ENCODE data around the gene MVB12B. TPM values are rescaled to one million over a fixed set of nuclear protein-coding genes. Genes with fewer than 3 reads are reported as not detected.
"Not testable (repeated sequence)": the region's sequence is repeated elsewhere in the genome, so short reads cannot be mapped to it uniquely, and the experiment has no call there.

Gene MVB12B
- total RNA-seq = 18.7 and 20.2 TPM in 2 replicates
- long read RNA-seq, partial matches to known transcripts = 0 of 9 reads
- long read RNA-seq, other reads (novel, unspliced or antisense) = 9 of 9 reads

GRCh38 chr9:126326228-126327005, at the start of gene MVB12B:
TSS of gene MVB12B (plus strand) at chr9:126326829. CDS start at chr9:126326930, 101 bp downstream.
- H3K27ac Mint-ChIP-seq (ENCODE audit: unreplicated experiment) = peak within 1 kb of the TSS; percentile 85
- peak within 1 kb of the TSS; percentile 75 for H3K4me3 Mint-ChIP-seq (ENCODE audit: unreplicated experiment)
- H3K4me1 Mint-ChIP-seq (ENCODE audit: unreplicated experiment) = peaks cover 32% of the 10 kb centered on the region
- H3K36me3 Mint-ChIP-seq (ENCODE audit: unreplicated experiment) = peaks cover 8% of the 10 kb centered on the region
- no peak for TF ChIP-seq CTCF (IDR thresholded peaks at IDR 0.05)
- DNase-seq (ENCODE audit: extremely low spot score, unreplicated experiment) = no peak
- no peaks in the 10 kb centered on the region for H3K27me3 Mint-ChIP-seq (ENCODE audit: unreplicated experiment)
- H3K9me3 Mint-ChIP-seq (ENCODE audit: unreplicated experiment) = peaks cover 7% of the 10 kb centered on the region

- Mint-ChIP-seq H3K27me3 (ENCODE audit: unreplicated experiment) (peaks cover 34% of the 10 kb centered on the region), H3K4me1 (ENCODE audit: unreplicated experiment) (no peaks in the 10 kb centered on the region), H3K36me3 (ENCODE audit: unreplicated experiment) (peaks cover 3% of the 10 kb centered on the region), H3K27ac (ENCODE audit: unreplicated experiment) (no peak overlapping the region), H3K4me3 (ENCODE audit: unreplicated experiment) (no peak overlapping the region), H3K9me3 (ENCODE audit: unreplicated experiment) (peaks cover 15% of the 10 kb centered on the region)
- no peak for TF ChIP-seq CTCF (IDR thresholded peaks at IDR 0.05)
- DNase-seq (ENCODE audit: extremely low spot score, unreplicated experiment) = no peak
Observed at GRCh38 chr9:126283799-126284465, 42.7 kb upstream of the MVB12B start.

- DNase-seq (ENCODE audit: extremely low spot score, unreplicated experiment); H3K4me1 Mint-ChIP-seq (ENCODE audit: unreplicated experiment); H3K9me3 Mint-ChIP-seq (ENCODE audit: unreplicated experiment); H3K27ac Mint-ChIP-seq (ENCODE audit: unreplicated experiment); H3K4me3 Mint-ChIP-seq (ENCODE audit: unreplicated experiment); H3K36me3 Mint-ChIP-seq (ENCODE audit: unreplicated experiment): not testable (repeated sequence)
- H3K27me3 Mint-ChIP-seq (ENCODE audit: unreplicated experiment) = peaks cover 19% of the 10 kb centered on the region
Observed at GRCh38 chr9:126285652-126286051, 41.0 kb upstream of the MVB12B start.

GRCh38 chr9:126287166-126287866, 39.3 kb upstream of the MVB12B start:
- Mint-ChIP-seq H3K4me1 (ENCODE audit: unreplicated experiment) (no peaks in the 10 kb centered on the region), H3K27ac (ENCODE audit: unreplicated experiment) (no peak overlapping the region), H3K4me3 (ENCODE audit: unreplicated experiment) (no peak overlapping the region), H3K9me3 (ENCODE audit: unreplicated experiment) (peaks cover 6% of the 10 kb centered on the region), H3K36me3 (ENCODE audit: unreplicated experiment) (no peaks in the 10 kb centered on the region), H3K27me3 (ENCODE audit: unreplicated experiment) (peaks cover 16% of the 10 kb centered on the region)
- DNase-seq (ENCODE audit: extremely low spot score, unreplicated experiment) = peak; percentile 46
- TF ChIP-seq CTCF (IDR thresholded peaks at IDR 0.05) = no peak

DNA sequence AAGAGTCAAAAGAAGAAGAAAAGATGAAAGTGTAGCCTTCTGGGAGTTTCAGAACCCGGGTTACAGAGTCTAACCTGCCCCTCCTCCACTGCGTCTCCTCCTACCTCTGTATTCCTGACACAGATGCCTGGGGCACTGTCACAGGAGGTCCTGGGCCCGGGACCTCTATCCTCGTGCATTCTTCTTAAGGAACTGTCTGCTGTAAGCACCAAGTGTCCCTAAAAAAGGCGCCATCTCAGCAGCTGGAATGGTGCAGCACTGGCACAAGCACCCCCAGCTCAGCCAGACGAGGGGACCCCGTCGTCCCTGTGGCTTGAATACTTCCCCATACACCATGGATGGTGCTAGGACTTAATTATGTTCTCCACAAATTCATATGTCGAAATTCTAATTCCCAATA, 35.8 kb upstream of the MVB12B start:
- DNase-seq (ENCODE audit: extremely low spot score, unreplicated experiment) = peak; percentile 57
- Mint-ChIP-seq H3K9me3 (ENCODE audit: unreplicated experiment) (peaks cover under 1% of the 10 kb centered on the region), H3K36me3 (ENCODE audit: unreplicated experiment) (no peaks in the 10 kb centered on the region), H3K27me3 (ENCODE audit: unreplicated experiment) (peaks cover 13% of the 10 kb centered on the region), H3K4me3 (ENCODE audit: unreplicated experiment) (no peak overlapping the region), H3K27ac (ENCODE audit: unreplicated experiment) (no peak overlapping the region), H3K4me1 (ENCODE audit: unreplicated experiment) (no peaks in the 10 kb centered on the region)
- no peak for TF ChIP-seq CTCF (IDR thresholded peaks at IDR 0.05)

Measured in osteocyte (in vitro differentiated cells).